Panc1 (cell line): ENCODE results near the gene GNG4. TPM values are rescaled to one million over a fixed set of nuclear protein-coding genes. Genes with fewer than 3 reads are reported as not detected.
"Not testable (repeated sequence)": the region's sequence is repeated elsewhere in the genome, so short reads cannot be mapped to it uniquely, and the experiment has no call there.

Experiments used
- ATAC-seq: fragments of 200-7000 bp; cut with Tn5 transposase; 2 replicates; pipeline ENCODE4 v1.9.1; 2020; ENCODE audit warnings: mild to moderate bottlenecking, moderate library complexity
- BruUV-seq: library from RNA; stranded (reverse); fragments of 400-500 nt; replicated peaks from 2 replicates; lab custom pipeline; 2021; lab: Mats Ljungman, UMichigan
- CTCF ChIA-PET: fragments of 300-600 bp; sonication (Branson Sonifier 250); formaldehyde crosslinking; loops from one replicate; lab custom pipeline; 2022; ENCODE audit warnings: antibody characterized with exemption; lab: Charles Lee
- POLR2A ChIA-PET: fragments of 300-600 bp; sonication (Branson Sonifier 250); formaldehyde crosslinking; loops from one replicate; lab custom pipeline; 2022; ENCODE audit warnings: antibody characterized with exemption; lab: Charles Lee
- DNase-seq: peaks from one replicate; pipeline ENCODE4 v3.0.0-alpha.2; 2010; ENCODE audit warnings: low read depth, low spot score
- H3K27ac ChIP-seq: 2 replicates; pipeline ENCODE4 v1.5.1; 2011; ENCODE audit warnings: mild to moderate bottlenecking, low read length, inconsistent platforms
- H3K27me3 ChIP-seq: fragments of 200-500 bp; sonication (Bioruptor generic); 2 replicates; pipeline ENCODE4 v1.6.0; 2014; ENCODE audit warnings: low read length, inconsistent platforms; ENCODE audit not compliant: control insufficient read depth, insufficient read depth
- H3K36me3 ChIP-seq: fragments of 200-500 bp; sonication (Bioruptor generic); 2 replicates; pipeline ENCODE4 v1.5.1; 2014; ENCODE audit warnings: inconsistent platforms, mild to moderate bottlenecking, low read length, moderate library complexity; ENCODE audit not compliant: control insufficient read depth, insufficient read depth
- H3K4me1 ChIP-seq: 2 replicates; pipeline ENCODE4 v1.5.1; 2011; ENCODE audit warnings: inconsistent platforms, mild to moderate bottlenecking, low read length, moderate library complexity; ENCODE audit not compliant: control insufficient read depth, insufficient read depth
- H3K4me3 ChIP-seq, 2 experiments: 2 replicates each; pipeline ENCODE4 v1.5.1; 2011 to 2012; ENCODE audit warnings: low read depth in 2 of 2, low read length in 2 of 2, mild to moderate bottlenecking in 2 of 2, inconsistent platforms in 1 of 2, moderate library complexity in 1 of 2
- H3K9me3 ChIP-seq: fragments of 200-500 bp; sonication (Bioruptor generic); 2 replicates; pipeline ENCODE4 v1.5.1; 2014; ENCODE audit warnings: low read depth, mild to moderate bottlenecking, inconsistent platforms, low read length, moderate library complexity; ENCODE audit not compliant: control insufficient read depth, insufficient read depth
- CTCF ChIP-seq: fragments of 450-650 bp; IDR thresholded peaks from 2 replicates; pipeline ENCODE4 v1.5.1; 2017; ENCODE audit warnings: mild to moderate bottlenecking
- POLR2AphosphoS5 ChIP-seq: IDR thresholded peaks from 2 replicates; pipeline ENCODE4 v1.6.1; 2012; ENCODE audit warnings: mild to moderate bottlenecking, low read depth, low read length, moderate library complexity
- REST ChIP-seq, 2 experiments: IDR thresholded peaks; 2 replicates each; pipeline ENCODE4 v1.6.1; 2011 to 2012; ENCODE audit warnings: low read depth in 2 of 2, control low read depth in 1 of 2, low read length in 1 of 2, mild to moderate bottlenecking in 1 of 2, moderate library complexity in 1 of 2; ENCODE audit not compliant: insufficient read depth in 1 of 2
- SIN3A ChIP-seq: IDR thresholded peaks from 2 replicates; pipeline ENCODE4 v1.6.1; 2012; ENCODE audit warnings: low read depth, mild to moderate bottlenecking, low read length, moderate library complexity, borderline replicate concordance; ENCODE audit not compliant: insufficient read depth
- TCF7L2 ChIP-seq: IDR thresholded peaks from 2 replicates; pipeline ENCODE4 v1.6.1; 2011; ENCODE audit warnings: mild to moderate bottlenecking, low read depth, low read length, inconsistent platforms
- in situ Hi-C: cut with HindIII; loops from 2 replicates; pipeline ENCODE4 v1.10.0; 2016; ENCODE audit warnings: low sequenced_read_pairs, low pct_unique_long_range_greater_than_20kb
- intact Hi-C: fragments of 100-400 bp; cut with micrococcal nuclease; formaldehyde crosslinking; loops from one replicate; pipeline ENCODE4 v1.10.0; 2022; ENCODE audit not compliant: unreplicated experiment
- total RNA-seq: library from RNA; stranded (reverse); gene quantifications from one replicate; pipeline ENCODE4 v1.2.1, GENCODE V29; 2021; ENCODE audit not compliant: unreplicated experiment

Gene GNG4
- total RNA-seq, 1 experiment from 2014 or later = 1.1 TPM

GRCh38 chr1:235575597-235575996 is 74.0 kb downstream of the GNG4 start:
- CTCF ChIA-PET = no interaction called here
- POLR2A ChIA-PET = no interaction called here
- intact Hi-C loops (no loop called here), in situ Hi-C loops (no loop called here)
- ATAC-seq (no peak), DNase-seq (no peak)
- BruUV-seq = no TSS peak
- H3K4me1 ChIP-seq = no peaks in the 10 kb centered on the region
- no peaks in the 10 kb centered on the region for H3K36me3 ChIP-seq
- no peaks in the 10 kb centered on the region for H3K9me3 ChIP-seq
- H3K27me3 ChIP-seq = no peaks in the 10 kb centered on the region
- no peak overlapping the region for H3K27ac ChIP-seq
- no peak for TF ChIP-seq TCF7L2
- TF ChIP-seq REST (IDR thresholded peaks at IDR 0.05; ENCODE audit: insufficient read depth in 1 of 2, low read depth in 2 of 2, low read length in 1 of 2) = no peak
- TF ChIP-seq SIN3A = no peak
- no peak for TF ChIP-seq CTCF
- TF ChIP-seq POLR2AphosphoS5 = no peak
- no peak overlapping the region for H3K4me3 ChIP-seq

GRCh38 chr1:235573880-235574279 is 75.7 kb downstream of the GNG4 start:
- TF ChIP-seq CTCF (no peak), TCF7L2 (no peak), SIN3A (no peak), REST (IDR thresholded peaks at IDR 0.05; ENCODE audit: insufficient read depth in 1 of 2, low read depth in 2 of 2, low read length in 1 of 2) (no peak), POLR2AphosphoS5 (no peak)
- H3K36me3 ChIP-seq = no peaks in the 10 kb centered on the region

GRCh38 chr1:235572971-235573370 is 76.6 kb downstream of the GNG4 start:
- H3K4me3 ChIP-seq, BruUV-seq, H3K27me3 ChIP-seq, DNase-seq, intact Hi-C loops, in situ Hi-C loops, CTCF ChIA-PET, H3K9me3 ChIP-seq, ATAC-seq, H3K4me1 ChIP-seq, H3K36me3 ChIP-seq, H3K27ac ChIP-seq: not testable (repeated sequence)
- POLR2A ChIA-PET = interaction anchor here (0.6 kb wide), 1 partner anchor 187 kb away, joined by 3 read pairs; no protein-coding TSS in a partner anchor

More at GRCh38 chr1:235573880-235574279, 75.7 kb downstream of the GNG4 start:
- H3K4me3 ChIP-seq = no peak overlapping the region
- in situ Hi-C loops (no loop called here), intact Hi-C loops (no loop called here)
- CTCF ChIA-PET = no interaction called here
- H3K9me3 ChIP-seq = no peaks in the 10 kb centered on the region
- ATAC-seq (no peak), DNase-seq (no peak)
- H3K27me3 ChIP-seq = no peaks in the 10 kb centered on the region
- BruUV-seq = no TSS peak
- POLR2A ChIA-PET = no interaction called here
- no peak overlapping the region for H3K27ac ChIP-seq
- H3K4me1 ChIP-seq = no peaks in the 10 kb centered on the region
